Head of caudate nucleus (tissue), 42 donors: Measurements from ENCODE around the gene NOL4L.

ENCODE experiments used
- DNase-seq, 42 donors: peaks; one replicate each; pipeline versions ENCODE4 v3.0.0 to v3.0.0-alpha.2; 2020 to 2021; ENCODE audit warnings: mixed read lengths in 7 of 42
- intact Hi-C: fragments of 100-400 bp; cut with DNase I; formaldehyde crosslinking; loops from one replicate; pipeline ENCODE4 v1.15.0; 2022

The NOL4L gene

GRCh38 chr20:32483351-32484224, 101.5 kb downstream of the NOL4L start:
- peak in 41 of 42 donors; percentile 66 to 93 (median 84) for DNase-seq
- intact Hi-C loops: loop anchor here (2.0 to 5.0 kb wide), 2 partner anchors 17 to 126 kb away; partner anchors contain the start of gene ASXL1

DNA sequence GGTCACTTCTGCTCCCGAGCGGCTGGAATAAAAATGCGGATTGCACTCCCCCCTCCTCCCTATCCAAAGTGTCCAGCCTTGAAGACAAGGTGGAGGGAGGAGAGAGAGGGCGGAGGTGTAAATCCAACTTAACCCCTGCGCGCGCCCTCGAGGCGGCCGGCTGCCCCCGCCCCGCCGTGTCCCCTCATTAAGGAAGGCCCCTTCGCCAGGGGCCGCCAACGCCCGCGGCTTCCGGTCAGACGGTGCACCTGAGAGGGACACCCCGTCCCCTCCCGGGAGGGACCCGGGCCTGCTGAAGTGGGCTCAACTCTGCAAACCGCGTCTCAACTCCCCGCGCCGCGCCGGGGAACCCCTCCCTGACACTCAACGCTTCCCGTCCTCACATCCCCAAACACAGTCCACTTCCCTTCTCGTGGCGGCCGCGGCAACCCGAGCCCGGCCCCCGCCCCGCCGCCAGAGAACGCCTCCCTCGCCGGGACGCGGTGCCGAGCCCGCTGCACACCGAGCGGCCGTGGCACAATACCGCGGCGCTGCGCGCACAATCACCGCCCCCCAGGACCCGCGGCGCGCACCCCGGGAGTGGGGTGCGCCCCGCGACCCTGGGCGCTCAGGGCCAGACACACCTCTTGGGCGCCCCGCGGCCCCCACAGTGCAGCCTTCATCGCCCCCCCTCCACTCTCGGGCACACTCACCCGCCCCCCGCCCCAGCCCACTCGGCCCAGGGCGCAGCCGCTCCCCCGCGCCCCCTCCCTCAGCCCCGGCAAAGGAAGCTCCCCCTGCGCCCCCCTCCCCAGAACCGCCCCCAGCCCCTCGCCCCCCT, 102.5 kb downstream of the NOL4L start:
- DNase-seq: peak in 23 of 42 donors; percentile 25 to 69 (median 46)
- intact Hi-C loops: loop anchor here (2.0 to 5.0 kb wide), 2 partner anchors 16 to 125 kb away; partner anchors contain the start of gene ASXL1

GRCh38 chr20:32482143-32482441, 103.0 kb downstream of the NOL4L start:
- intact Hi-C loops: loop anchor here (2.0 to 5.0 kb wide), 2 partner anchors 15 to 125 kb away; partner anchors contain the start of gene ASXL1
- DNase-seq: peak in 1 of 42 donors; percentile 5

DNA sequence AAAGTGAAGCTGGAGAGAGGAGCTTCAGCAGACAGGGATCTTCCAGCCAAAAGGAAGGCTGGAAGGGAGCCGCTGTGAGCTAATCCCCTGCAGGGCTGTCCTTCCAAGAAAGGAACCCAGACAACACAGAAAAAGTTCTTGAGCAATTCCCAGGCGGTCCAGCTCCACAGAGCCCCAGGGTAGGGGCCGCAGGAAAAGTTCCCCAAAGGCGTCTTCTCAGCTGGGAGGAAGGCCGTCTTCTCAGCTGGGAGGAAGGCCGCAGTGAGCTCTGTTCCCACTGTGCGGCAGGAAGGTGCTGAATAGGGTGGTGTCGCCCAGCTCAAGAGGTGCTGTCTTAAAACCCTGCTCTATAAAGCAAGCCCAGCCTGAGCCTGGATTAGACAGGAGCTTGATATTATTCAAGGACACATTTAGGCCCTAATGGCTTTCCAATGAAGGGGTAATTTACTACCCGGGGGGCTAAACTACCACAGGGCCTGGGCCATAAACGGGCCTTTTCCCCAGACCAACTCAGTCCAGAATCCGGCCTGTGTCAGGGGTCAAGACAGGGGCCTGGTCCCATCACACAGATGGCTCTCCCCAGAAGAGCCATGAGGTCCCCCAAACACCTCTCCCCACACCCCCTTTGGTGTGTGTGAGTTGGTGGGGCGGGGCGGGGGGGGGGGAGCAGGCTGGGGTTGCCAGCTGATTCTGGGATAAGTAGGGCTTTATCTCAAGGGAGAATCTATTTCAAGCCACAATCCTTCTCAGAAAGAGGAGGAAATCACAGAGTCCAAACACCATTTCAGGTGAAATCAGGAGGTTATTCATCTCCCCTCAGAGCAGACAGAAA, 103.6 kb downstream of the NOL4L start:
- peak in 5 of 42 donors; percentile 16 to 34 (median 24) for DNase-seq
- intact Hi-C loops: loop anchor here (2.0 to 5.0 kb wide), 2 partner anchors 15 to 124 kb away; partner anchors contain the start of gene ASXL1

DNA sequence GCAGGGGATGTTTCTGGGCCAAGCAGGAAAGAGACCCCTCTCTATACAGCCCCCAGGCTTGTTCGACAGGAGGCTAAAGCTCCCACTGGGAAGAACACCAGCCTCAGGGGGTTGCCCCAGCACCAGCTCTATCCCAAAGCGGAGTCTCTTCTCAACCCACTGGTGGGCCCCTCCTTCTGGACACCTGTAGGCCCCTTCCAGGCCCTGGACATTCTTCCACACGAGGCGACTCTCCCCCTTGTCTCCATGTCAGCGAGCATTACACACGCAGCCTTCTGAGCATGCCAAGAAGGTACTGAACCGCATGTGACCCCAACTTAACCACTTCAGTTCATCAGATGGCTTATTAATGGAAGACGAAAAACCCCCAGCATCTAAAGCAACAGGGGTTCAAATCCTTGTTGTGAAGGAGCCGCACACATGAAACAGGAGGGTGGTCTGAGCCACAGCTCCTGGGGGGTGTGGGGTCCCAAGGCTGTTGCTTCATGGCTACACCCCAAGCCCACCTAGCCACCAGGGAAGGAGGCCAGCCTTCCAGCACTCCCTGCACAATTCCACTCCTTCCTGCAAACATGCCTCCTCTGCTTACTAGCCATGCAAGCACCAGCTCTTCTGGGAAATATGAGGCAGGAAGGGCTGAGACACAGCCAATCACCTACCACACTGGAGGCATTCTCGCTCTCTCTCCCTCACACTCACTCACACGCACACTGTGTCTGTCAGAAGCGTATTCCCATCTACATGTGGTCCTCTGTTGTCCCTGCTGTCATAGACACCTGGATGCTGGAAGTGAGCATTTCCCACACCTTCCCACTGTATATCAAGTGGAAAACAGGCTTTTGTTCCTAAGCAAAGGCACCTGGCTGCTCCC, 104.5 kb downstream of the NOL4L start:
- intact Hi-C loops: loop anchor here (5.0 kb wide), 1 partner anchor 123 kb away; the partner anchor contains the start of gene ASXL1
- DNase-seq: peak in 3 of 42 donors; percentile 2 to 26 (median 5)

DNA sequence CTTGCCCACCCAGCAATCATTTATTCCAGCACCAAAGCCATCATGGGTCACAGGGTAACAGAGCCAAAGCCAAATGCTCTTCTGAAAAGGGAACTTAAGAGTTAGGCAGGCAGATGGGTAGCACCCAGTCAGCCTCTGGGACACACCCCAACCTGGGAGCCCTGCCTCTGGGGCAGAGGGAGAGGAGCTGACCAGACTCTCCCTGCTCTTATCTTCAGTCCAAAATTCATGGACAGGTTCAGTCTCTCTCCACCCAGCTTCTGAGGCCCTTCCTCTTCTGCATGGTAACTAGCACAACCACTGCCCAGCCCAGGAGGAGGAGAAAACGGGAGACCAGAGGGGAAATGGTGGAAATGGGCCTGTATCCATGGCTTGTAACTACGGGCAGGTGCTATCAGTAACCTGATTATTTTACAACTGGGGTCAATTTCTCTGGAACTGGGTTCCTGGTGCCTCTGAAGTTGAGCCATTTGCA, 105.4 kb downstream of the NOL4L start:
- intact Hi-C loops: loop anchor here (5.0 kb wide), 1 partner anchor 122 kb away; the partner anchor contains the start of gene ASXL1
- peak in 1 of 42 donors; percentile 4 for DNase-seq

- DNase-seq: peak in 1 of 42 donors; percentile 25
- intact Hi-C loops: no loop called here
Measured at GRCh38 chr20:32479012-32479411, 106.1 kb downstream of the NOL4L start.

GRCh38 chr20:32478576-32478975, 106.6 kb downstream of the NOL4L start:
- DNase-seq: peak in 1 of 42 donors; percentile 18
- intact Hi-C loops: no loop called here

DNA sequence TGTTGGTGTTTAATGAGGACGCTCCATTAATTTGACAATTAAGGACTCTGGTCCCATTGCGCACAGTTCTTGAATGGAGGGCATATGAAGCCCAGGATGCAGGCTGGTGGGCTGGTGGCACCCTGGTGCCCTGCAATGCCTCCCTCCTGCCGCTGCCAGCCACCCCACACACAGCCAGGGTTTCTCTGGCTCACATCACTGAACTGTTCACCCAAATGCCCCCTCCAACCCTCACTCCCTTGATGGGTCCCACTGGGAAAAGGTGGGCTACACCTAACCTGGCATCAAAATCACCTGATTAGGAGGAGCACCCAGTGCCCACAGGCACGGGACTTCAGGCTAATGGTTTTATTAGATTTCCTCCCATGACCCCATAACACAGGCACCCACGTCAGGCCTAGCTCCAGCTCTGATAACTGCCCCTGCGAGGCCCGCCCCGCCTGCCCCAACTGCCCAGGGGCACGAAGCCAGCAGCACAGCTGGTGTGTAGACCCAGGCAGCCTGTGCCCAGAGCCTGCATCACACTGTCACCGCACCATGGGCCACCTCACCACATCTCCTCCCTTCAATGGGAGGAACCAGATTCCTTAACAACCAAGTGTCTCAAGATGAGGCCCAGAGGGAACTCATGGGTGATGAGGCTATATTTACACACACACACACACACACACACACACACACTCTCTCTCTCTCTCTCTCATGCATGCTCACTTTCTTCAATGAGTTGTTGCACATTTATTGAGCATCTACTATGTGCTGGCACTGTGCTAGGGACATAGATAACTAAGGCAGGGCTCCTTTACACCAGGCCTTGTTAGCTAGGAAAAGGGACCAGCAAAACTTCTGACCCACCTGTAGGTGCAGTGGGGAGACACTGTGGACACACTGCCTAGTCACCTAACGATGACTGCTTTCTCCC, 107.3 kb downstream of the NOL4L start:
- intact Hi-C loops: no loop called here
- peak in 20 of 42 donors; percentile 40 to 79 (median 60) for DNase-seq

DNA sequence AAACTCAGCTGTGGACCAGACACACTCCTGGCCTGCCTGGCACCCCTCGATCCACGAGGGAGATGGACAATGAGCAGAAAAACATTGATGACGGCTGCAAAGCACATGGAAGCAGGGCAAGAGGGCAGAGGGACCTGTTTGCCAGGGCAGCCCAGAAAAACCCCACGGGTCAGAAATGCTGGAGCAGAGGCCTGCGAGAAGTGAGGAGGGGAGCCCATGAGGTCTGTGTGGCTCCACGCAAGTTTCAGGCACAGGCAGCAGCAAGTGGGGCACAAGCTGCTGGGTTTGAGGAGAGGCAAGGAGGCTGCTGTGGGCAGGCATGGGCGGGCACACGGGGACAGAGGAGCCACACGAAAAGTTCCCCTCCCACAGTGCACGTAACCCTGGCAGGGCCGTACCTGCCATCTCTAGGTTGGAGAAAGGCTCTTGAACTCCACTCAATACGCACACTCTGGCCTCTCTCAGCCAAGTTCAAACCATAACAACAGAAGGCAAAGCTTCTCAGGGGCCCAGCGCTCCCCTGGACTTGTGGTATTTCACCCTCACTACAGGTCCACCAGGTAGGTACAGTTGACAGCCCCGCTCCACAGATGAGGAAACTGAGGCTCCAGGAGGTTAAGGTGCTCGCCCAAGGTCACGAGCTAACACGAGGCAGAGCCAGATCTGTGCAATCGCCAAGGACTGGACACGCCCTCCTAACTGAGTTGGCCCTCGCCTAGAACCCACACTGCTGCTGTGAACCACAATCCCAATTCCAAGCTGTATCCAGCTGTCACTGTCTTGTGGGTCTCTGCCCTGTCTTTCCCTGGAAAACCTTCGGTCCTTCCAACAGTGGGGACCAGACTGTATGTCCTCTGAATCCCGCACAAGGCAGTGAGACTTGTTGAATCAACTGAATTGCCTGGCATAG, 108.2 kb downstream of the NOL4L start:
- intact Hi-C loops: no loop called here
- peak in 3 of 42 donors; percentile 4 to 27 (median 20) for DNase-seq

GRCh38 chr20:32474967-32475811, 109.9 kb downstream of the NOL4L start:
- intact Hi-C loops: no loop called here

GRCh38 chr20:32474717-32474966, 110.5 kb downstream of the NOL4L start:
- no peak for DNase-seq
- intact Hi-C loops: no loop called here

More at GRCh38 chr20:32474967-32475811, 109.9 kb downstream of the NOL4L start:
- peak in 41 of 42 donors; percentile 53 to 88 (median 75) for DNase-seq

GRCh38 chr20:32474009-32474716, 111.0 kb downstream of the NOL4L start:
- DNase-seq: peak in 2 of 42 donors; percentile 33 to 45
- intact Hi-C loops: no loop called here
